Trophoblast cell (in vitro differentiated cells and primary cell): ENCODE results near the gene EXOC3L4.
A peak's percentile ranks its signal among the peaks of the same experiment; 100 is the strongest.

Source experiments
- DNase-seq, 2 donors: peaks; one replicate each; pipeline ENCODE4 v3.0.0-alpha.2; 2016
- H2AFZ ChIP-seq: 2 replicates; pipeline ENCODE4 v1.6.1; 2013; ENCODE audit warnings: low read length, moderate library complexity, mild to moderate bottlenecking; ENCODE audit not compliant: insufficient read depth, poor library complexity
- H2AK5ac ChIP-seq: 2 replicates; pipeline ENCODE4 v1.6.1; 2013; ENCODE audit warnings: mild to moderate bottlenecking, low read length
- H2BK120ac ChIP-seq: 2 replicates; pipeline ENCODE4 v1.6.1; 2013; ENCODE audit warnings: low read length, mild to moderate bottlenecking, moderate library complexity; ENCODE audit not compliant: insufficient read depth, poor library complexity
- H2BK12ac ChIP-seq: 2 replicates; pipeline ENCODE4 v1.6.1; 2013; ENCODE audit warnings: mild to moderate bottlenecking, low read length, moderate library complexity
- H2BK5ac ChIP-seq: 2 replicates; pipeline ENCODE4 v1.6.1; 2013; ENCODE audit warnings: low read length, low read depth, moderate library complexity, mild to moderate bottlenecking; ENCODE audit not compliant: poor library complexity
- H3K14ac ChIP-seq: 2 replicates; pipeline ENCODE4 v1.6.1; 2013; ENCODE audit warnings: mild to moderate bottlenecking, low read length
- H3K18ac ChIP-seq: 2 replicates; pipeline ENCODE4 v1.6.1; 2013; ENCODE audit warnings: mild to moderate bottlenecking, low read length
- H3K23ac ChIP-seq: 2 replicates; pipeline ENCODE4 v1.6.1; 2013; ENCODE audit warnings: low read length
- H3K27ac ChIP-seq: 2 replicates; pipeline ENCODE4 v1.5.1; 2013; ENCODE audit warnings: low read depth, mild to moderate bottlenecking, inconsistent platforms, low read length, moderate library complexity
- H3K27me3 ChIP-seq: 2 replicates; pipeline ENCODE4 v1.6.1; 2013; ENCODE audit warnings: inconsistent platforms, mild to moderate bottlenecking, low read length, moderate library complexity; ENCODE audit not compliant: insufficient read depth
- H3K36me3 ChIP-seq, 2 experiments: 1 replicate in 1 of 2; 2 replicates in 1 of 2; pipeline ENCODE4 v1.6.1; 2013; ENCODE audit warnings: low read length in 2 of 2, mild to moderate bottlenecking in 2 of 2, moderate library complexity in 1 of 2; ENCODE audit not compliant: insufficient read depth in 2 of 2, control insufficient read depth in 1 of 2
- H3K4ac ChIP-seq: 2 replicates; pipeline ENCODE4 v1.6.1; 2013; ENCODE audit warnings: low read depth, mild to moderate bottlenecking, low read length, moderate library complexity
- H3K4me1 ChIP-seq, 2 experiments: 1 replicate in 1 of 2; 2 replicates in 1 of 2; pipeline ENCODE4 v1.6.1; 2013; ENCODE audit warnings: low read length in 2 of 2, mild to moderate bottlenecking in 2 of 2, moderate library complexity in 1 of 2; ENCODE audit not compliant: insufficient read depth in 2 of 2, control insufficient read depth in 1 of 2
- H3K4me2 ChIP-seq: 2 replicates; pipeline ENCODE4 v1.6.1; 2013; ENCODE audit warnings: inconsistent platforms, mild to moderate bottlenecking, low read length, moderate library complexity
- H3K4me3 ChIP-seq: 2 replicates; pipeline ENCODE4 v1.5.1; 2013; ENCODE audit warnings: mild to moderate bottlenecking, low read depth, low read length, inconsistent platforms
- H3K79me1 ChIP-seq: one replicate; pipeline ENCODE4 v1.6.1; 2013; ENCODE audit warnings: low read length
- H3K79me2 ChIP-seq: 2 replicates; pipeline ENCODE4 v1.6.1; 2013; ENCODE audit warnings: low read length, mild to moderate bottlenecking; ENCODE audit not compliant: control insufficient read depth, insufficient read depth, poor library complexity
- H3K9ac ChIP-seq: 2 replicates; pipeline ENCODE4 v1.6.1; 2013; ENCODE audit warnings: mild to moderate bottlenecking, low read length
- H3K9me3 ChIP-seq: 2 replicates; pipeline ENCODE4 v1.6.1; 2013; ENCODE audit warnings: low read depth, mild to moderate bottlenecking, control low read depth, inconsistent platforms, low read length; ENCODE audit not compliant: insufficient read depth
- H4K12ac ChIP-seq: 2 replicates; pipeline ENCODE4 v1.6.1; 2013; ENCODE audit warnings: low read depth, mild to moderate bottlenecking, low read length, moderate library complexity
- H4K8ac ChIP-seq: 2 replicates; pipeline ENCODE4 v1.6.1; 2013; ENCODE audit warnings: low read depth, mild to moderate bottlenecking, low read length, moderate library complexity
- H4K91ac ChIP-seq: one replicate; pipeline ENCODE4 v1.6.1; 2013; ENCODE audit warnings: low read depth, mild to moderate bottlenecking, low read length, moderate library complexity
- WGBS: extraction: QIAGEN DNeasy Blood & Tissue Kit; methylation state at CpG from one replicate; pipeline ENCODE4 v1.1.7; 2013; ENCODE audit warnings: missing lambda C conversion rate; ENCODE audit not compliant: insufficient read length, insufficient coverage; ENCODE audit errors: extremely low coverage; 5-methylcytosine and 5-hydroxymethylcytosine counted together

The EXOC3L4 gene

GRCh38 chr14:103057372-103058163 lies 37.0 kb upstream of the EXOC3L4 start, which contains the start of gene CDC42BPB:
TSS of gene CDC42BPB (minus strand) at chr14:103057549. CDS start at chr14:103057173, 376 bp downstream.
- WGBS, result no CpG with 5 or more reads among the region's 113 CpGs

DNA sequence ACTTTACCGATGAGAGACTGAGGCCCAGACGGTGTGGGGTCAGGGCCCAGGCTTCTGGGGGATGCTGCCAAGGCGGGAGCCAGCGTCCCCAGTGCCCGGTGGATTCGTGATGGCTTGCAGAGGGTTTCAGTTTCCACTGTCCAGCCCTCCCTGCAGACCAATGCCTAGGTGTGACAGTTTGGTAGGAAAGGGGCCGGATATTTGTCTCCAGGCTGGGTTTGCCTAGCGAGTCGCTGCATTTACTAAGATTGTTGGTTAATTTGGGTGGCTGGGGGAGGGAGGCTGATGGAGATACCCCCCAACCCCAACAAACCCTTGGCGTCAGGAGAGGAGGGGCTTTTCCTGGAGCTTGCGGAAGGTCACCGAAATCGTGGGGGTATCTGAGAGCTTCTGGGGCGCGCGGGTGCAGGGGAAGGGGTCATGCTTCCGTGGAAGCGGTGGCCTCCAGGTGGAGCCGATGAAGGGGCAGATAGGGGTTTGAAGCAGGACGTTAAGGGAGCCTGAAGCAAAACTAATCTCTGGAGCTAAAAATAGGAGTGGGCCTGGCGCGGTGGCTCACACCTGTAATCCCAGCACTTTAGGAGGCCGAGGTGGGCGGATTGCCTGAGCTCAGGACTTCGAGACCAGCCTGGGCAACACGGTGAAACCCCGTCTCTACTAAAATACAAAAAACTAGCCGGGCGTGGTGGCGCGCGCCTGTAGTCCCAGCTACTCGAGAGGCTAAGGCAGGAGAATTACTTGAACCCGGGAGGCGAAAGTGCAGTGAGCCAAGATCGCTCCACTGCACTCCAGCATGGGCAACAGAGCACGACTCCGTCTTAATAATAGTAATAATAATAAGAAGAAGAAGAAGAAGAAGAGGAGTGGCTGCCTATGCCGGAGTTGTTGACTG lies 36.1 kb upstream of the EXOC3L4 start:
- no peak overlapping the region for H2BK5ac ChIP-seq
- no peak overlapping the region for H3K23ac ChIP-seq
- peak overlapping the region; percentile 75 for H4K8ac ChIP-seq
- no peaks in the 10 kb centered on the region for H3K36me3 ChIP-seq
- H3K79me1 ChIP-seq, result peaks cover 14% of the 10 kb centered on the region
- no peak overlapping the region for H2BK120ac ChIP-seq
- H3K79me2 ChIP-seq, result peaks cover 14% of the 10 kb centered on the region
- peak overlapping the region; percentile 92 for H3K4me2 ChIP-seq
- H3K4ac ChIP-seq, result no peak overlapping the region
- peak overlapping the region; percentile 84 for H3K9ac ChIP-seq
- H4K12ac ChIP-seq, result peak overlapping the region; percentile 66
- peak overlapping the region; percentile 40 for H2AK5ac ChIP-seq
- peak overlapping the region; percentile 19 for H3K27ac ChIP-seq
- peak overlapping the region; percentile 68 for H4K91ac ChIP-seq
- peak overlapping the region; percentile 47 for H3K14ac ChIP-seq
- peak overlapping the region; percentile 93 for H3K4me3 ChIP-seq
- peak overlapping the region; percentile 92 for H2AFZ ChIP-seq
- no peak for DNase-seq
- H3K18ac ChIP-seq, result peak overlapping the region; percentile 3
- no peaks in the 10 kb centered on the region for H3K9me3 ChIP-seq
- H3K27me3 ChIP-seq, result no peaks in the 10 kb centered on the region
- no CpG with 5 or more reads among the region's 39 CpGs for WGBS
- no peak overlapping the region for H2BK12ac ChIP-seq
- peaks cover 3 to 10% of the 10 kb centered on the region in 2 experiments for H3K4me1 ChIP-seq

More at GRCh38 chr14:103057372-103058163, 37.0 kb upstream of the EXOC3L4 start, which contains the start of gene CDC42BPB:
- peak within 1 kb of the TSS; percentile 100 for H3K4me3 ChIP-seq
- peak within 1 kb of the TSS; percentile 84 for H4K8ac ChIP-seq
- peak within 1 kb of the TSS; percentile 64 for H2BK5ac ChIP-seq
- H4K12ac ChIP-seq, result peak within 1 kb of the TSS; percentile 99
- no peak within 1 kb of the TSS for H2BK12ac ChIP-seq
- H3K4ac ChIP-seq, result peak within 1 kb of the TSS; percentile 100
- peak within 1 kb of the TSS; percentile 92 for H3K9ac ChIP-seq
- H2AFZ ChIP-seq, result peak within 1 kb of the TSS; percentile 94
- DNase-seq, result peak; percentile 90 to 95
- H3K4me1 ChIP-seq, result peaks cover 3 to 10% of the 10 kb centered on the region in 2 experiments
- peaks cover 14% of the 10 kb centered on the region for H3K79me1 ChIP-seq
- H3K23ac ChIP-seq, result no peak within 1 kb of the TSS
- peak within 1 kb of the TSS; percentile 97 for H3K18ac ChIP-seq
- H3K27me3 ChIP-seq, result no peaks in the 10 kb centered on the region
- peak within 1 kb of the TSS; percentile 99 for H3K14ac ChIP-seq
- H3K4me2 ChIP-seq, result peak within 1 kb of the TSS; percentile 92
- H3K36me3 ChIP-seq, result no peaks in the 10 kb centered on the region
- H2AK5ac ChIP-seq, result peak within 1 kb of the TSS; percentile 100
- peak within 1 kb of the TSS; percentile 82 for H4K91ac ChIP-seq
- H3K27ac ChIP-seq, result peak within 1 kb of the TSS; percentile 86
- no peaks in the 10 kb centered on the region for H3K9me3 ChIP-seq
- H2BK120ac ChIP-seq, result peak within 1 kb of the TSS; percentile 88
- H3K79me2 ChIP-seq, result peaks cover 14% of the 10 kb centered on the region

- H3K36me3 ChIP-seq, result no peaks in the 10 kb centered on the region
- peaks cover 14% of the 10 kb centered on the region for H3K79me1 ChIP-seq
- no peak overlapping the region for H2AK5ac ChIP-seq
- peaks cover 3 to 10% of the 10 kb centered on the region in 2 experiments for H3K4me1 ChIP-seq
- no peak overlapping the region for H3K27ac ChIP-seq
- no peak overlapping the region for H2BK5ac ChIP-seq
- peaks cover 14% of the 10 kb centered on the region for H3K79me2 ChIP-seq
- no peak overlapping the region for H3K14ac ChIP-seq
- no peak overlapping the region for H2BK12ac ChIP-seq
- no peak overlapping the region for H4K12ac ChIP-seq
- DNase-seq, result no peak
- H3K23ac ChIP-seq, result no peak overlapping the region
- H4K8ac ChIP-seq, result no peak overlapping the region
- H3K4me2 ChIP-seq, result no peak overlapping the region
- no peak overlapping the region for H3K4ac ChIP-seq
- H2BK120ac ChIP-seq, result no peak overlapping the region
- no peaks in the 10 kb centered on the region for H3K9me3 ChIP-seq
- WGBS, result no CpG with 5 or more reads among the region's 5 CpGs
- no peak overlapping the region for H2AFZ ChIP-seq
- H3K9ac ChIP-seq, result no peak overlapping the region
- H3K18ac ChIP-seq, result peak overlapping the region; percentile 21
- no peak overlapping the region for H4K91ac ChIP-seq
- no peaks in the 10 kb centered on the region for H3K27me3 ChIP-seq
- no peak overlapping the region for H3K4me3 ChIP-seq
These were observed 35.0 kb upstream of the EXOC3L4 start for GRCh38 chr14:103059556-103059955.

GRCh38 chr14:103061482-103061976 lies 33.0 kb upstream of the EXOC3L4 start:
- no peak overlapping the region for H3K27ac ChIP-seq
- H2BK12ac ChIP-seq, result no peak overlapping the region
- H3K27me3 ChIP-seq, result no peaks in the 10 kb centered on the region
- H4K8ac ChIP-seq, result no peak overlapping the region
- no peak overlapping the region for H3K9ac ChIP-seq
- no peak overlapping the region for H2BK5ac ChIP-seq
- H2AK5ac ChIP-seq, result no peak overlapping the region
- peaks cover 10% of the 10 kb centered on the region for H3K79me2 ChIP-seq
- H3K36me3 ChIP-seq, result no peaks in the 10 kb centered on the region
- no peak for DNase-seq
- peaks cover 11% of the 10 kb centered on the region for H3K79me1 ChIP-seq
- H2BK120ac ChIP-seq, result no peak overlapping the region
- no peak overlapping the region for H3K14ac ChIP-seq
- H3K9me3 ChIP-seq, result no peaks in the 10 kb centered on the region
- no peak overlapping the region for H3K23ac ChIP-seq
- H4K91ac ChIP-seq, result no peak overlapping the region
- H4K12ac ChIP-seq, result no peak overlapping the region
- H3K4me2 ChIP-seq, result no peak overlapping the region
- no peak overlapping the region for H3K4ac ChIP-seq
- no peak overlapping the region for H3K18ac ChIP-seq
- no CpG with 5 or more reads among the region's 6 CpGs for WGBS
- no peak overlapping the region for H2AFZ ChIP-seq
- H3K4me1 ChIP-seq, result peaks cover 3 to 8% of the 10 kb centered on the region in 2 experiments
- H3K4me3 ChIP-seq, result no peak overlapping the region
